GM19351 (cell line): ENCODE data around the gene ANTKMT.
A peak's percentile ranks its signal among the peaks of the same experiment; 100 is the strongest.
"Not testable (repeated sequence)": the region's sequence is repeated elsewhere in the genome, so short reads cannot be mapped to it uniquely, and the experiment has no call there.

Experiments
- ATAC-seq: cut with Tn5 transposase; IDR thresholded peaks from one replicate; pipeline ENCODE4 v1.9.1; 2021; ENCODE audit warnings: mild to moderate bottlenecking, moderate library complexity; ENCODE audit not compliant: unreplicated experiment

Gene ANTKMT

GRCh38 chr16:712740-713250, 8.2 kb upstream of the ANTKMT start:
- ATAC-seq: not testable (repeated sequence)

GRCh38 chr16:714079-714478, 6.9 kb upstream of the ANTKMT start:
- ATAC-seq: no peak

GRCh38 chr16:714558-715476, 6.1 kb upstream of the ANTKMT start, which contains the start of gene METRN:
Gene METRN (plus strand): TSS chr16:715118. CDS start chr16:715290, 172 bp downstream.
- ATAC-seq: peak; percentile 76

- peak; percentile 17 for ATAC-seq
These were observed 5.3 kb upstream of the ANTKMT start for GRCh38 chr16:715477-716199.

GRCh38 chr16:716200-716568, 4.8 kb upstream of the ANTKMT start:
- no peak for ATAC-seq

GRCh38 chr16:716768-717325, 4.1 kb upstream of the ANTKMT start:
- no peak for ATAC-seq

- ATAC-seq: no peak
These were observed 3.3 kb upstream of the ANTKMT start for GRCh38 chr16:717450-718245.

- no peak for ATAC-seq
These were observed 2.6 kb upstream of the ANTKMT start for GRCh38 chr16:718389-718788.

- ATAC-seq: no peak
These were observed 2.0 kb upstream of the ANTKMT start for GRCh38 chr16:718922-719321.

GRCh38 chr16:719815-720446, 1.0 kb upstream of the ANTKMT start:
- ATAC-seq: no peak

GRCh38 chr16:720447-720989, 428 bp upstream of the ANTKMT start:
- ATAC-seq: peak; percentile 22

- no peak for ATAC-seq
These were observed 1.0 kb downstream of the ANTKMT start for GRCh38 chr16:721765-722540.

- no peak for ATAC-seq
These were observed 2.1 kb downstream of the ANTKMT start for GRCh38 chr16:722835-723633.

- no peak for ATAC-seq
These were observed 2.7 kb downstream of the ANTKMT start for GRCh38 chr16:723695-724094.

GRCh38 chr16:724188-725040, 3.5 kb downstream of the ANTKMT start:
- no peak for ATAC-seq

GRCh38 chr16:725041-725376, 4.1 kb downstream of the ANTKMT start:
- no peak for ATAC-seq

GRCh38 chr16:725463-726187, 4.7 kb downstream of the ANTKMT start:
- no peak for ATAC-seq
